HepG2 (cell line): Measurements from ENCODE around the gene LGI4. TPM values are rescaled to one million over a fixed set of nuclear protein-coding genes. Genes with fewer than 3 reads are reported as not detected.

Experiments used
- ARNT2 ChIP-seq: sonication (generic); formaldehyde crosslinking; IDR thresholded peaks from 2 replicates; pipeline ENCODE4 v1.8.0; 2022; ENCODE audit warnings: mild to moderate bottlenecking, low read depth, missing genetic modification reagents, moderate library complexity
- FOSL2 ChIP-seq: sonication (generic); formaldehyde crosslinking; IDR thresholded peaks from 2 replicates; pipeline ENCODE4 v1.4.0; 2020; ENCODE audit warnings: missing genetic modification reagents
- KDM2A ChIP-seq: sonication (generic); formaldehyde crosslinking; IDR thresholded peaks from 2 replicates; pipeline ENCODE4 v1.4.0; 2020; ENCODE audit warnings: low read depth, missing genetic modification reagents, borderline replicate concordance
- MAFG ChIP-seq: sonication (generic); formaldehyde crosslinking; IDR thresholded peaks from 2 replicates; pipeline ENCODE4 v1.5.1; 2020; ENCODE audit warnings: mild to moderate bottlenecking, missing genetic modification reagents
- MED8 ChIP-seq: sonication (generic); formaldehyde crosslinking; IDR thresholded peaks from 2 replicates; pipeline ENCODE4 v1.8.1; 2023; ENCODE audit warnings: mild to moderate bottlenecking, missing genetic modification reagents; ENCODE audit not compliant: insufficient replicate concordance
- NCOA5 ChIP-seq: sonication (generic); formaldehyde crosslinking; IDR thresholded peaks from 2 replicates; pipeline ENCODE4 v1.4.0; 2020; ENCODE audit warnings: missing genetic modification reagents
- NCOR1 ChIP-seq: fragments of 200-600 bp; sonication (generic); IDR thresholded peaks from 2 replicates; pipeline ENCODE4 v1.7.0; 2017; ENCODE audit warnings: antibody characterized with exemption, low read length, borderline replicate concordance
- NFYB ChIP-seq: sonication (generic); formaldehyde crosslinking; IDR thresholded peaks from 2 replicates; pipeline ENCODE4 v1.4.0; 2020; ENCODE audit warnings: missing genetic modification reagents
- ONECUT2 ChIP-seq: sonication (generic); formaldehyde crosslinking; IDR thresholded peaks from 2 replicates; pipeline ENCODE4 v1.4.0; 2020; ENCODE audit warnings: missing genetic modification reagents
- RFXANK ChIP-seq: IDR thresholded peaks from 2 replicates; pipeline ENCODE4 v1.6.1; 2016
- SMAD1 ChIP-seq: sonication (generic); formaldehyde crosslinking; IDR thresholded peaks from 2 replicates; pipeline ENCODE4 v1.4.0; 2020; ENCODE audit warnings: missing genetic modification reagents, low read depth, mild to moderate bottlenecking, borderline replicate concordance
- SP5 ChIP-seq: IDR thresholded peaks from 2 replicates; pipeline ENCODE4 v1.6.1; 2016; ENCODE audit warnings: low read depth, borderline replicate concordance
- ZBTB8A ChIP-seq: sonication (generic); formaldehyde crosslinking; IDR thresholded peaks from 2 replicates; pipeline ENCODE4 v1.4.0; 2020; ENCODE audit warnings: mild to moderate bottlenecking, low read depth, missing genetic modification reagents, borderline replicate concordance
- ZKSCAN1 ChIP-seq: fragments of 150-350 bp; IDR thresholded peaks from 2 replicates; pipeline ENCODE4 v1.6.1; 2014; ENCODE audit warnings: low read length
- ZNF282 ChIP-seq: fragments of 450-650 bp; IDR thresholded peaks from 2 replicates; pipeline ENCODE4 v1.6.1; 2018; ENCODE audit not compliant: partially characterized antibody
- ZNF329 ChIP-seq: sonication (generic); formaldehyde crosslinking; IDR thresholded peaks from 2 replicates; pipeline ENCODE4 v1.9.0; 2021; ENCODE audit warnings: low read depth, mild to moderate bottlenecking, missing genetic modification reagents
- ZNF615 ChIP-seq: sonication (generic); formaldehyde crosslinking; IDR thresholded peaks from 2 replicates; pipeline ENCODE4 v1.5.0; 2020; ENCODE audit warnings: mild to moderate bottlenecking, missing genetic modification reagents, borderline replicate concordance
- polyA plus RNA-seq, 8 experiments: library from polyadenylated mRNA; depleted of rRNA in 3 of 8; stranded (reverse) in 7 of 8; unstranded in 1 of 8; fragments of >200 nt; fragmentation: Illumina TruSeq in 4 of 8; extraction: Trizol in 4 of 8; gene quantifications; 2 replicates each; pipeline versions ENCODE4 v1.2.1 to v1.2.3, GENCODE V29; 2011 to 2016; ENCODE audit warnings: low read depth in 4 of 8, missing spikeins in 1 of 8, mixed read lengths in 1 of 8; ENCODE audit not compliant: insufficient read depth in 1 of 8
- total RNA-seq, 5 experiments: library from RNA; depleted of rRNA; stranded (reverse); fragments of >200 nt; fragmentation: Illumina TruSeq; extraction: Trizol; gene quantifications; 2 replicates each; pipeline ENCODE4 v1.2.3, GENCODE V29; 2016; ENCODE audit warnings: low read depth in 1 of 5
- TF ChIP-seq, protein P1 (sequence below): IDR thresholded peaks from 2 replicates; pipeline ENCODE4 v1.6.1; 2012; ENCODE audit warnings: low read length, improper control_type of control experiment
- TF ChIP-seq, protein P2 (sequence below): sonication (generic); formaldehyde crosslinking; IDR thresholded peaks from 2 replicates; pipeline ENCODE4 v1.4.0; 2020; ENCODE audit warnings: mild to moderate bottlenecking, missing genetic modification reagents
- TF ChIP-seq, protein P3 (sequence below): sonication (generic); formaldehyde crosslinking; IDR thresholded peaks from 2 replicates; pipeline ENCODE4 v1.8.1; 2022; ENCODE audit warnings: mild to moderate bottlenecking, missing genetic modification reagents
- TF ChIP-seq, protein P4 (sequence below): sonication (generic); formaldehyde crosslinking; IDR thresholded peaks from 2 replicates; pipeline ENCODE4 v1.8.0; 2022; ENCODE audit warnings: mild to moderate bottlenecking, missing genetic modification reagents, moderate library complexity
- TF ChIP-seq, protein P5 (sequence below), 2 experiments: sonication (generic) in 1 of 2; formaldehyde crosslinking in 1 of 2; IDR thresholded peaks; 2 replicates each; pipeline versions ENCODE4 v1.5.1 to v1.6.1; 2011 to 2020; ENCODE audit warnings: borderline replicate concordance in 1 of 2, low read depth in 1 of 2, low read length in 1 of 2, mild to moderate bottlenecking in 1 of 2, missing genetic modification reagents in 1 of 2, moderate library complexity in 1 of 2

The LGI4 gene
- total and polyA plus RNA-seq, 2 of the 13 experiments (the other 11 are each of a cell fraction or from before 2014, with no cell fraction given): 2.8 TPM; not detected in 1

DNA sequence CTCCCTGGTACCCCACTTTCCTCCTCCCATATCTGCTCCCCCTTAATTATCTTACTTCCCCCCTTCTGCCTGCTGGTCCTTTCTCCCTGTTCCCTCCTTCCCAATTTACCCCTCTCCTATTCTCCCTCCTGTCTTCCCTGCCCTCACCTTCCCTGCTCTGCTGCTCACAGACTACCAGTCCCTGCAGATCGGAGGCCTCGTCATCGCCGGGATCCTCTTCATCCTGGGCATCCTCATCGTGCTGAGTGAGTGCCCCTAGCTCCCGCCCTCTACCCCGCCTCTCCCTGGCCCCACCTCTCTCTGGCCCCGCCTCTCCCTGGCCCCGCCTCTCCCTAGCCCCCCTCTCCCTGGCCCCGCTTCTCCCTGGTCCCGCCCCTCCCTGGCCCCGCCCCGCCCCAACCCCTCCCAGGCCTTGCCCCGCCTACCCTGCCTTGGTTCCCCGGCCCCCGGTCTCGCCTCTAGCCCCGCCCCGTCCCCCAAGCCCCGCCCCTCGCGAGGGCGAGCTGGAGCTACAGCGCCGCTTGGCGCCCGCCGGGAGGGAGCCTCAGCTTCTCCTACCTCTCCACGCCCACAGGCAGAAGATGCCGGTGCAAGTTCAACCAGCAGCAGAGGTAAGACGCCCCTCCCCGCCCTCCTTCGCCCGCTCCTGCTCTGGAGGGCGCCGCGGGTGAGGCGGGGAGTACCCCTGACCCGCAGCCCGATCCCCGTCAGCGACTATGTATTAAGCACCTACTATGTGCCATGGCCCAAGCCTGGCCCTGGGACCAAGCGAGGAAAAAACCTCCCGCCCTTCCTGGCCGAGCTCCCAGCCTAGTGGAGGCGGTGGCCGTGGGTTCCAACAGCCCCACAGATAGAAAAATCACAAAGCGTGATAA is 6.3 kb upstream of the LGI4 start (continued):
- TF ChIP-seq, protein P1, sequence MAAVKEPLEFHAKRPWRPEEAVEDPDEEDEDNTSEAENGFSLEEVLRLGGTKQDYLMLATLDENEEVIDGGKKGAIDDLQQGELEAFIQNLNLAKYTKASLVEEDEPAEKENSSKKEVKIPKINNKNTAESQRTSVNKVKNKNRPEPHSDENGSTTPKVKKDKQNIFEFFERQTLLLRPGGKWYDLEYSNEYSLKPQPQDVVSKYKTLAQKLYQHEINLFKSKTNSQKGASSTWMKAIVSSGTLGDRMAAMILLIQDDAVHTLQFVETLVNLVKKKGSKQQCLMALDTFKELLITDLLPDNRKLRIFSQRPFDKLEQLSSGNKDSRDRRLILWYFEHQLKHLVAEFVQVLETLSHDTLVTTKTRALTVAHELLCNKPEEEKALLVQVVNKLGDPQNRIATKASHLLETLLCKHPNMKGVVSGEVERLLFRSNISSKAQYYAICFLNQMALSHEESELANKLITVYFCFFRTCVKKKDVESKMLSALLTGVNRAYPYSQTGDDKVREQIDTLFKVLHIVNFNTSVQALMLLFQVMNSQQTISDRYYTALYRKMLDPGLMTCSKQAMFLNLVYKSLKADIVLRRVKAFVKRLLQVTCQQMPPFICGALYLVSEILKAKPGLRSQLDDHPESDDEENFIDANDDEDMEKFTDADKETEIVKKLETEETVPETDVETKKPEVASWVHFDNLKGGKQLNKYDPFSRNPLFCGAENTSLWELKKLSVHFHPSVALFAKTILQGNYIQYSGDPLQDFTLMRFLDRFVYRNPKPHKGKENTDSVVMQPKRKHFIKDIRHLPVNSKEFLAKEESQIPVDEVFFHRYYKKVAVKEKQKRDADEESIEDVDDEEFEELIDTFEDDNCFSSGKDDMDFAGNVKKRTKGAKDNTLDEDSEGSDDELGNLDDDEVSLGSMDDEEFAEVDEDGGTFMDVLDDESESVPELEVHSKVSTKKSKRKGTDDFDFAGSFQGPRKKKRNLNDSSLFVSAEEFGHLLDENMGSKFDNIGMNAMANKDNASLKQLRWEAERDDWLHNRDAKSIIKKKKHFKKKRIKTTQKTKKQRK: no peak
- TF ChIP-seq MED8 (no peak), RFXANK (CRISPR knock-in tag) (no peak), KDM2A (CRISPR knock-in tag) (no peak), MAFG (CRISPR knock-in tag) (no peak), ZKSCAN1 (peak; percentile 93), NCOR1 (no peak), SMAD1 (CRISPR knock-in tag) (no peak), NCOA5 (CRISPR knock-in tag) (no peak), NFYB (CRISPR knock-in tag) (no peak), SP5 (CRISPR knock-in tag) (no peak), ZBTB8A (CRISPR knock-in tag) (no peak), ZNF282 (no peak), ZNF329 (CRISPR knock-in tag) (no peak), FOSL2 (CRISPR knock-in tag) (no peak), ZNF615 (no peak), ONECUT2 (CRISPR knock-in tag) (no peak), ARNT2 (CRISPR knock-in tag) (no peak)
- TF ChIP-seq, protein P2, sequence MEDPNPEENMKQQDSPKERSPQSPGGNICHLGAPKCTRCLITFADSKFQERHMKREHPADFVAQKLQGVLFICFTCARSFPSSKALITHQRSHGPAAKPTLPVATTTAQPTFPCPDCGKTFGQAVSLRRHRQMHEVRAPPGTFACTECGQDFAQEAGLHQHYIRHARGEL (CRISPR knock-in tag): no peak
- TF ChIP-seq, protein P3, sequence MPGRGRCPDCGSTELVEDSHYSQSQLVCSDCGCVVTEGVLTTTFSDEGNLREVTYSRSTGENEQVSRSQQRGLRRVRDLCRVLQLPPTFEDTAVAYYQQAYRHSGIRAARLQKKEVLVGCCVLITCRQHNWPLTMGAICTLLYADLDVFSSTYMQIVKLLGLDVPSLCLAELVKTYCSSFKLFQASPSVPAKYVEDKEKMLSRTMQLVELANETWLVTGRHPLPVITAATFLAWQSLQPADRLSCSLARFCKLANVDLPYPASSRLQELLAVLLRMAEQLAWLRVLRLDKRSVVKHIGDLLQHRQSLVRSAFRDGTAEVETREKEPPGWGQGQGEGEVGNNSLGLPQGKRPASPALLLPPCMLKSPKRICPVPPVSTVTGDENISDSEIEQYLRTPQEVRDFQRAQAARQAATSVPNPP: no peak
- TF ChIP-seq, protein P4, sequence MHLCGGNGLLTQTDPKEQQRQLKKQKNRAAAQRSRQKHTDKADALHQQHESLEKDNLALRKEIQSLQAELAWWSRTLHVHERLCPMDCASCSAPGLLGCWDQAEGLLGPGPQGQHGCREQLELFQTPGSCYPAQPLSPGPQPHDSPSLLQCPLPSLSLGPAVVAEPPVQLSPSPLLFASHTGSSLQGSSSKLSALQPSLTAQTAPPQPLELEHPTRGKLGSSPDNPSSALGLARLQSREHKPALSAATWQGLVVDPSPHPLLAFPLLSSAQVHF (CRISPR knock-in tag): 0 out of 2 replicates have a peak, but pooled peaks have one; percentile 26
- TF ChIP-seq, protein P5, sequence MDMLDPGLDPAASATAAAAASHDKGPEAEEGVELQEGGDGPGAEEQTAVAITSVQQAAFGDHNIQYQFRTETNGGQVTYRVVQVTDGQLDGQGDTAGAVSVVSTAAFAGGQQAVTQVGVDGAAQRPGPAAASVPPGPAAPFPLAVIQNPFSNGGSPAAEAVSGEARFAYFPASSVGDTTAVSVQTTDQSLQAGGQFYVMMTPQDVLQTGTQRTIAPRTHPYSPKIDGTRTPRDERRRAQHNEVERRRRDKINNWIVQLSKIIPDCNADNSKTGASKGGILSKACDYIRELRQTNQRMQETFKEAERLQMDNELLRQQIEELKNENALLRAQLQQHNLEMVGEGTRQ (IDR thresholded peaks at IDR 0.05; ENCODE audit: low read depth, low read length): no peak
- TF ChIP-seq, protein P5 (CRISPR knock-in tag; IDR thresholded peaks at IDR 0.05; ENCODE audit: borderline replicate concordance): no peak
